ENCODE measurements around the gene PLEK. TPM values are rescaled to one million over a fixed set of nuclear protein-coding genes. Genes with fewer than 3 reads are reported as not detected.

The PLEK gene
- total and polyA plus RNA-seq, 10 of the 15 experiments (the other 5 are each of a cell fraction or from before 2014, with no cell fraction given): 229 to 804 (median 362) TPM

DNA sequence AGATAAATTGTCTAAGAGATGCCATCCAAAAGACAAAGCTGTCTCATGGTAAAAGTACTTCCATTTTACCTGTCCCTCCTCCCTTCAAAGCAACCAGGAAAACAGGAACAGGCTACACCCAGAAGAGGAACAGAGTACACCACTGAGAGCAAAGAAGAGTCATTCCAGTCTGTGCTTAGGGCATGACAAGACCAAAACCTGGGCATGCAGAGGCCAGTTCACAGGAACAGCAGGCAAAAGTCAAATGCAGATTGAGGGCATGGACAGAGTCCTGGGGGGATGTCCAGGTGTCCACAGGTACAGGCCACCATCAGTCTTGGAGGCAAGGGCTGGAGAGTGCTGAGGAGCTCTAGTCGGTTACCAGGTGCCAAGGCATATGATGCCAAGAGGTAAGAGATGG lies 23.7 kb downstream of the PLEK start (continued):
- TF ChIP-seq SUZ12 (IDR thresholded peaks at IDR 0.05; ENCODE audit: unreplicated experiment) (no peak), ZNF217 (IDR thresholded peaks at IDR 0.05) (no peak), CBX3 (IDR thresholded peaks at IDR 0.05; ENCODE audit: borderline replicate concordance, low read depth) (no peak), ZNF24 (IDR thresholded peaks at IDR 0.05) (0 out of 2 replicates have a peak, but pooled peaks have one; percentile 47), CEBPB (IDR thresholded peaks at IDR 0.05; ENCODE audit: borderline replicate concordance in 1 of 2, low read depth in 2 of 2, low read length in 2 of 2) (no peak), RBBP5 (conservative IDR thresholded peaks at IDR 0.05) (no peak), POLR2AphosphoS2 (IDR thresholded peaks at IDR 0.05; ENCODE audit: low read depth, low read length) (no peak), MTA2 (IDR thresholded peaks at IDR 0.05; ENCODE audit: low read depth) (peak; percentile 44; the same call in 1 of the 2 replicates), TAF1 (IDR thresholded peaks at IDR 0.05; ENCODE audit: borderline replicate concordance, low read depth, low read length) (no peak), BMI1 (IDR thresholded peaks at IDR 0.05; ENCODE audit: borderline replicate concordance) (peak; percentile 73; the same call in 1 of the 2 replicates), GATAD2B (conservative IDR thresholded peaks at IDR 0.05; ENCODE audit: low read depth) (no peak), YY1 (IDR thresholded peaks at IDR 0.05; ENCODE audit: low read depth, low read length) (no peak), RAD21 (IDR thresholded peaks at IDR 0.05; ENCODE audit: insufficient read depth, low read depth, low read length) (no peak), ZNF622 (IDR thresholded peaks at IDR 0.05) (no peak), MYB (IDR thresholded peaks at IDR 0.05; ENCODE audit: borderline replicate concordance, low read depth, low read length) (no peak), ZNF384 (IDR thresholded peaks at IDR 0.05; ENCODE audit: borderline replicate concordance, low read depth, low read length) (no peak), EP300 (IDR thresholded peaks at IDR 0.05; ENCODE audit: borderline replicate concordance in 1 of 2, control insufficient read depth in 1 of 2, low read depth in 2 of 2, low read length in 2 of 2) (peak in 1 of 2 experiments; percentile 73; a peak in 2 of 4 replicates), RAD51 (IDR thresholded peaks at IDR 0.05) (no peak), MYC (IDR thresholded peaks at IDR 0.05; ENCODE audit: insufficient read depth, insufficient read length, insufficient replicate concordance, low read length, severe bottlenecking) (no peak), HDAC2 (IDR thresholded peaks at IDR 0.05) (no peak), IKZF1 (conservative IDR thresholded peaks at IDR 0.05) (peak; percentile 66), BCL11A (IDR thresholded peaks at IDR 0.05; ENCODE audit: low read depth, low read length) (peak; percentile 94), SMAD1 (IDR thresholded peaks at IDR 0.05; ENCODE audit: low read depth, partially characterized antibody) (no peak), HDAC6 (IDR thresholded peaks at IDR 0.05; ENCODE audit: unreplicated experiment) (no peak), CBFB (IDR thresholded peaks at IDR 0.05; ENCODE audit: low read depth) (0 out of 2 replicates have a peak, but pooled peaks have one; percentile 14)
- TF ChIP-seq, protein P1, sequence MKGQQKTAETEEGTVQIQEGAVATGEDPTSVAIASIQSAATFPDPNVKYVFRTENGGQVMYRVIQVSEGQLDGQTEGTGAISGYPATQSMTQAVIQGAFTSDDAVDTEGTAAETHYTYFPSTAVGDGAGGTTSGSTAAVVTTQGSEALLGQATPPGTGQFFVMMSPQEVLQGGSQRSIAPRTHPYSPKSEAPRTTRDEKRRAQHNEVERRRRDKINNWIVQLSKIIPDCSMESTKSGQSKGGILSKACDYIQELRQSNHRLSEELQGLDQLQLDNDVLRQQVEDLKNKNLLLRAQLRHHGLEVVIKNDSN (IDR thresholded peaks at IDR 0.05; ENCODE audit: borderline replicate concordance, extremely low read length, insufficient read depth, low read depth, low read length): no peak
- TF ChIP-seq, protein P2, sequence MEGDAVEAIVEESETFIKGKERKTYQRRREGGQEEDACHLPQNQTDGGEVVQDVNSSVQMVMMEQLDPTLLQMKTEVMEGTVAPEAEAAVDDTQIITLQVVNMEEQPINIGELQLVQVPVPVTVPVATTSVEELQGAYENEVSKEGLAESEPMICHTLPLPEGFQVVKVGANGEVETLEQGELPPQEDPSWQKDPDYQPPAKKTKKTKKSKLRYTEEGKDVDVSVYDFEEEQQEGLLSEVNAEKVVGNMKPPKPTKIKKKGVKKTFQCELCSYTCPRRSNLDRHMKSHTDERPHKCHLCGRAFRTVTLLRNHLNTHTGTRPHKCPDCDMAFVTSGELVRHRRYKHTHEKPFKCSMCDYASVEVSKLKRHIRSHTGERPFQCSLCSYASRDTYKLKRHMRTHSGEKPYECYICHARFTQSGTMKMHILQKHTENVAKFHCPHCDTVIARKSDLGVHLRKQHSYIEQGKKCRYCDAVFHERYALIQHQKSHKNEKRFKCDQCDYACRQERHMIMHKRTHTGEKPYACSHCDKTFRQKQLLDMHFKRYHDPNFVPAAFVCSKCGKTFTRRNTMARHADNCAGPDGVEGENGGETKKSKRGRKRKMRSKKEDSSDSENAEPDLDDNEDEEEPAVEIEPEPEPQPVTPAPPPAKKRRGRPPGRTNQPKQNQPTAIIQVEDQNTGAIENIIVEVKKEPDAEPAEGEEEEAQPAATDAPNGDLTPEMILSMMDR (IDR thresholded peaks at IDR 0.05 in 2 of 3, conservative IDR thresholded peaks at IDR 0.05 in 1 of 3; ENCODE audit: control insufficient read depth in 2 of 3, extremely low read depth in 1 of 3, insufficient read depth in 1 of 3, low read depth in 3 of 3, low read length in 3 of 3): no peak
- TF ChIP-seq, protein P3, sequence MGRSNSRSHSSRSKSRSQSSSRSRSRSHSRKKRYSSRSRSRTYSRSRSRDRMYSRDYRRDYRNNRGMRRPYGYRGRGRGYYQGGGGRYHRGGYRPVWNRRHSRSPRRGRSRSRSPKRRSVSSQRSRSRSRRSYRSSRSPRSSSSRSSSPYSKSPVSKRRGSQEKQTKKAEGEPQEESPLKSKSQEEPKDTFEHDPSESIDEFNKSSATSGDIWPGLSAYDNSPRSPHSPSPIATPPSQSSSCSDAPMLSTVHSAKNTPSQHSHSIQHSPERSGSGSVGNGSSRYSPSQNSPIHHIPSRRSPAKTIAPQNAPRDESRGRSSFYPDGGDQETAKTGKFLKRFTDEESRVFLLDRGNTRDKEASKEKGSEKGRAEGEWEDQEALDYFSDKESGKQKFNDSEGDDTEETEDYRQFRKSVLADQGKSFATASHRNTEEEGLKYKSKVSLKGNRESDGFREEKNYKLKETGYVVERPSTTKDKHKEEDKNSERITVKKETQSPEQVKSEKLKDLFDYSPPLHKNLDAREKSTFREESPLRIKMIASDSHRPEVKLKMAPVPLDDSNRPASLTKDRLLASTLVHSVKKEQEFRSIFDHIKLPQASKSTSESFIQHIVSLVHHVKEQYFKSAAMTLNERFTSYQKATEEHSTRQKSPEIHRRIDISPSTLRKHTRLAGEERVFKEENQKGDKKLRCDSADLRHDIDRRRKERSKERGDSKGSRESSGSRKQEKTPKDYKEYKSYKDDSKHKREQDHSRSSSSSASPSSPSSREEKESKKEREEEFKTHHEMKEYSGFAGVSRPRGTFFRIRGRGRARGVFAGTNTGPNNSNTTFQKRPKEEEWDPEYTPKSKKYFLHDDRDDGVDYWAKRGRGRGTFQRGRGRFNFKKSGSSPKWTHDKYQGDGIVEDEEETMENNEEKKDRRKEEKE (IDR thresholded peaks at IDR 0.05): no peak

Data from GM12878 (cell line).